GM23338 (cell line): ENCODE results near the gene VCL. TPM values are rescaled to one million over a fixed set of nuclear protein-coding genes. Genes with fewer than 3 reads are reported as not detected.

Experiments used
- ATAC-seq: fragments of 200-7000 bp; cut with Tn5 transposase; 3 replicates; pipeline ENCODE4 v1.9.1; 2020
- DNase-seq: peaks from one replicate; pipeline ENCODE4 v3.0.0-alpha.2; 2015; ENCODE audit warnings: low spot score
- H2AFZ ChIP-seq: fragments of 200-600 bp; sonication (generic); 2 replicates; pipeline ENCODE4 v1.8.0; 2016; ENCODE audit warnings: antibody characterized with exemption, mild to moderate bottlenecking, moderate library complexity
- H3F3A ChIP-seq: fragments of 200-600 bp; sonication (generic); replicated peaks from 2 replicates; pipeline ENCODE4 v1.8.0; 2017; ENCODE audit warnings: antibody characterized with exemption, mixed run types, low read depth
- H3K27ac ChIP-seq: fragments of 200-600 bp; sonication (generic); 2 replicates; pipeline ENCODE4 v1.6.1; 2016; ENCODE audit warnings: low read depth
- H3K27me3 ChIP-seq: fragments of 200-600 bp; sonication (generic); 2 replicates; pipeline ENCODE4 v1.8.0; 2016; ENCODE audit warnings: mild to moderate bottlenecking, mixed run types, moderate library complexity; ENCODE audit not compliant: insufficient read depth
- H3K36me3 ChIP-seq: fragments of 200-600 bp; sonication (generic); 2 replicates; pipeline ENCODE4 v1.8.0; 2016; ENCODE audit warnings: mild to moderate bottlenecking; ENCODE audit not compliant: insufficient read depth
- H3K4me1 ChIP-seq: fragments of 200-600 bp; sonication (generic); 2 replicates; pipeline ENCODE4 v1.8.0; 2016; ENCODE audit warnings: mild to moderate bottlenecking, moderate library complexity; ENCODE audit not compliant: insufficient read depth
- H3K4me2 ChIP-seq: fragments of 200-600 bp; sonication (generic); 2 replicates; pipeline ENCODE4 v1.7.1; 2017; ENCODE audit warnings: mixed run types
- H3K4me3 ChIP-seq: fragments of 200-600 bp; sonication (generic); 2 replicates; pipeline ENCODE4 v1.6.1; 2016; ENCODE audit warnings: mixed run types
- H3K79me2 ChIP-seq: fragments of 200-600 bp; sonication (generic); replicated peaks from 2 replicates; pipeline ENCODE4 v1.8.0; 2017; ENCODE audit warnings: mild to moderate bottlenecking; ENCODE audit not compliant: insufficient read depth
- H3K9me2 ChIP-seq: fragments of 200-600 bp; sonication (generic); 2 replicates; pipeline ENCODE4 v1.8.0; 2017; ENCODE audit not compliant: insufficient read depth
- H4K20me1 ChIP-seq: fragments of 200-600 bp; sonication (generic); replicated peaks from 2 replicates; pipeline ENCODE4 v1.8.0; 2017; ENCODE audit warnings: mild to moderate bottlenecking; ENCODE audit not compliant: insufficient read depth
- H3K27ac Mint-ChIP-seq: 2 replicates; pipeline ENCODE4 v1.8.0; 2020; ENCODE audit warnings: inconsistent platforms, mild to moderate bottlenecking, moderate library complexity, mixed read lengths
- H3K27me3 Mint-ChIP-seq: 3 replicates; pipeline ENCODE4 v1.8.0; 2022; ENCODE audit warnings: low read depth, mild to moderate bottlenecking, moderate library complexity, mixed read lengths, inconsistent platforms; ENCODE audit not compliant: insufficient read depth, poor library complexity
- H3K36me3 Mint-ChIP-seq: 3 replicates; pipeline ENCODE4 v1.8.0; 2021; ENCODE audit warnings: low read depth, mild to moderate bottlenecking, inconsistent platforms, moderate library complexity, mixed read lengths
- H3K4me1 Mint-ChIP-seq: 3 replicates; pipeline ENCODE4 v1.8.0; 2020; ENCODE audit warnings: mild to moderate bottlenecking, inconsistent platforms, mixed read lengths
- H3K4me3 Mint-ChIP-seq: 3 replicates; pipeline ENCODE4 v1.8.0; 2021; ENCODE audit warnings: moderate library complexity, mild to moderate bottlenecking, inconsistent platforms, mixed read lengths
- H3K9me3 Mint-ChIP-seq: 3 replicates; pipeline ENCODE4 v1.8.0; 2020; ENCODE audit warnings: moderate library complexity, mild to moderate bottlenecking, inconsistent platforms, mixed read lengths
- EZH2 ChIP-seq: fragments of 200-600 bp; sonication (generic); IDR thresholded peaks from one replicate; pipeline ENCODE4 v1.8.0; 2017; ENCODE audit warnings: antibody characterized with exemption, mild to moderate bottlenecking, low read depth; ENCODE audit not compliant: unreplicated experiment
- EZH2phosphoT487 ChIP-seq: fragments of 200-600 bp; sonication (generic); IDR thresholded peaks from one replicate; pipeline ENCODE4 v1.8.1; 2018; ENCODE audit warnings: antibody characterized with exemption; ENCODE audit not compliant: unreplicated experiment
- JUNB ChIP-seq: IDR thresholded peaks from one replicate; pipeline ENCODE4 v1.6.1; 2016; ENCODE audit warnings: antibody characterized with exemption; ENCODE audit not compliant: unreplicated experiment
- NANOG ChIP-seq: IDR thresholded peaks from 2 replicates; pipeline ENCODE4 v1.6.1; 2016; ENCODE audit warnings: antibody characterized with exemption, borderline replicate concordance
- POLR2AphosphoS5 ChIP-seq: IDR thresholded peaks from 2 replicates; pipeline ENCODE4 v1.6.1; 2016; ENCODE audit warnings: antibody characterized with exemption, low read depth
- STAT1 ChIP-seq: IDR thresholded peaks from one replicate; pipeline ENCODE4 v1.6.1; 2016; ENCODE audit warnings: antibody characterized with exemption; ENCODE audit not compliant: unreplicated experiment
- ZNF114 ChIP-seq: fragments of 250-450 bp; sonication (Bioruptor Pico); IDR thresholded peaks from 2 replicates; pipeline ENCODE4 v1.5.0; 2020; ENCODE audit warnings: mild to moderate bottlenecking, moderate library complexity
- polyA plus RNA-seq: library from polyadenylated mRNA; unstranded; fragments of >200 nt; fragmentation: Nextera tagmentation; extraction: Ambion mirVana; gene quantifications from 2 replicates; pipeline ENCODE4 v1.2.1, GENCODE V29; 2016
- total RNA-seq: library from RNA; depleted of rRNA; stranded (reverse); fragments of >200 nt; shearing (Covaris generic); gene quantifications from 2 replicates; pipeline ENCODE4 v1.2.3, GENCODE V29; 2014
- TF ChIP-seq, protein P1 (sequence below): IDR thresholded peaks from 2 replicates; pipeline ENCODE4 v1.6.1; 2016; ENCODE audit warnings: antibody characterized with exemption
- TF ChIP-seq, protein P2 (sequence below): IDR thresholded peaks from one replicate; pipeline ENCODE4 v1.6.1; 2018; ENCODE audit warnings: antibody characterized with exemption; ENCODE audit not compliant: unreplicated experiment
- TF ChIP-seq, protein P3 (sequence below): fragments of 250-450 bp; sonication (Bioruptor Pico); IDR thresholded peaks from 2 replicates; pipeline ENCODE4 v1.5.0; 2020; ENCODE audit warnings: mild to moderate bottlenecking, moderate library complexity

Gene VCL
- total and polyA plus RNA-seq, 2 experiments from 2014 or later: 60.7 to 254 TPM

DNA sequence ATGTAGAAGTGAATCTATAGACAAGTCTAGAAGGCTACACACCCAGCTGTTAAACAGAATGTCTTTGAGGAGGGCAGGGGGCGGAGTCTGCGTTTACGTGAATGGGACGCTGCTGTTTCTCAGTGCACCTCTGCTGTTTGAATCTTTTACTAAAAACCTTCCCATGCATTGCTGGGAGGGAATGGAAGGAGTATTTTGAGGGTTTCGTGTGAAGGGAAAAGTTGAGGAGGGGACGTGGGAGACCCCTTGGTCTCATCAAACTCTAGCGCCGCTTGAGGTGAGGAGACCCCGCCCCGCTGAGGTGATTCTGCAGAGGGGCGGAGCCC is 492 bp upstream of the VCL start:
- Histone ChIP-seq H2AFZ (no peak overlapping the region), H4K20me1 (peaks cover 29% of the 10 kb centered on the region), H3K4me1 (peaks cover 35% of the 10 kb centered on the region), H3K36me3 (peaks cover 19% of the 10 kb centered on the region; the same call in 1 of the 2 replicates), H3K79me2 (peaks cover 45% of the 10 kb centered on the region), H3K27me3 (no peaks in the 10 kb centered on the region), H3K27ac (peak overlapping the region; percentile 94), H3F3A (peaks cover 10% of the 10 kb centered on the region; the same call in 1 of the 2 replicates), H3K4me2 (peak overlapping the region; percentile 60), H3K9me2 (no peaks in the 10 kb centered on the region), H3K4me3 (peak overlapping the region; percentile 55)
- H3K4me1 Mint-ChIP-seq: peaks cover 30% of the 10 kb centered on the region
- ATAC-seq (peak; percentile 16), DNase-seq (no peak)
- peak overlapping the region; percentile 86 for H3K4me3 Mint-ChIP-seq
- peaks cover 17% of the 10 kb centered on the region for H3K27me3 Mint-ChIP-seq
- peaks cover 38% of the 10 kb centered on the region for H3K36me3 Mint-ChIP-seq
- peak overlapping the region; percentile 98 for H3K27ac Mint-ChIP-seq
- TF ChIP-seq NANOG (no peak), EZH2 (no peak), POLR2AphosphoS5 (no peak), JUNB (no peak)
- H3K9me3 Mint-ChIP-seq: peaks cover 3% of the 10 kb centered on the region

DNA sequence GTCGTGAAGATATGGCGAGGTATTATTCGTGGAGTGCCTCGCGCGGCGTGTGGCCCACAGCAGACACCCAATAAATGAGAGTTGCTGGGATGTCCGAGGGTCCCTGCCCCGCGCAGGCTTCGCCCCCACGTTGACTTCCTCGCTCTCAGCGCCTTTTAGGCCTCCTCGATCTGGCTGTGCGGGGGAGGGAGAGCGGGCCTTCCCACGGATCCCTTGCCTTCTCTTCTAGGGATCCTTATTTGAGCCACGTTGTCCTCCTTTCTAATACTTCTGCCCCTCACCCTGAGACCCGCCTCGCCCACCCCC is 660 bp downstream of the VCL start:
- Histone ChIP-seq H3K9me2 (no peaks in the 10 kb centered on the region), H3K4me2 (peak overlapping the region; percentile 96), H3F3A (peaks cover 10% of the 10 kb centered on the region; the same call in 1 of the 2 replicates), H3K79me2 (peaks cover 57% of the 10 kb centered on the region), H4K20me1 (peaks cover 37% of the 10 kb centered on the region), H3K4me3 (peak overlapping the region; percentile 75), H3K27ac (peak overlapping the region; percentile 97), H3K36me3 (peaks cover 19% of the 10 kb centered on the region; the same call in 1 of the 2 replicates), H2AFZ (no peak overlapping the region), H3K4me1 (peaks cover 37% of the 10 kb centered on the region), H3K27me3 (no peaks in the 10 kb centered on the region)
- peaks cover 48% of the 10 kb centered on the region for H3K36me3 Mint-ChIP-seq
- peak overlapping the region; percentile 95 for H3K27ac Mint-ChIP-seq
- H3K4me1 Mint-ChIP-seq: peaks cover 37% of the 10 kb centered on the region
- peak overlapping the region; percentile 98 for H3K4me3 Mint-ChIP-seq
- TF ChIP-seq EZH2: no peak
- TF ChIP-seq, protein P1, sequence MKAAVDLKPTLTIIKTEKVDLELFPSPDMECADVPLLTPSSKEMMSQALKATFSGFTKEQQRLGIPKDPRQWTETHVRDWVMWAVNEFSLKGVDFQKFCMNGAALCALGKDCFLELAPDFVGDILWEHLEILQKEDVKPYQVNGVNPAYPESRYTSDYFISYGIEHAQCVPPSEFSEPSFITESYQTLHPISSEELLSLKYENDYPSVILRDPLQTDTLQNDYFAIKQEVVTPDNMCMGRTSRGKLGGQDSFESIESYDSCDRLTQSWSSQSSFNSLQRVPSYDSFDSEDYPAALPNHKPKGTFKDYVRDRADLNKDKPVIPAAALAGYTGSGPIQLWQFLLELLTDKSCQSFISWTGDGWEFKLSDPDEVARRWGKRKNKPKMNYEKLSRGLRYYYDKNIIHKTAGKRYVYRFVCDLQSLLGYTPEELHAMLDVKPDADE: no peak
- TF ChIP-seq STAT1: no peak
- TF ChIP-seq, protein P2, sequence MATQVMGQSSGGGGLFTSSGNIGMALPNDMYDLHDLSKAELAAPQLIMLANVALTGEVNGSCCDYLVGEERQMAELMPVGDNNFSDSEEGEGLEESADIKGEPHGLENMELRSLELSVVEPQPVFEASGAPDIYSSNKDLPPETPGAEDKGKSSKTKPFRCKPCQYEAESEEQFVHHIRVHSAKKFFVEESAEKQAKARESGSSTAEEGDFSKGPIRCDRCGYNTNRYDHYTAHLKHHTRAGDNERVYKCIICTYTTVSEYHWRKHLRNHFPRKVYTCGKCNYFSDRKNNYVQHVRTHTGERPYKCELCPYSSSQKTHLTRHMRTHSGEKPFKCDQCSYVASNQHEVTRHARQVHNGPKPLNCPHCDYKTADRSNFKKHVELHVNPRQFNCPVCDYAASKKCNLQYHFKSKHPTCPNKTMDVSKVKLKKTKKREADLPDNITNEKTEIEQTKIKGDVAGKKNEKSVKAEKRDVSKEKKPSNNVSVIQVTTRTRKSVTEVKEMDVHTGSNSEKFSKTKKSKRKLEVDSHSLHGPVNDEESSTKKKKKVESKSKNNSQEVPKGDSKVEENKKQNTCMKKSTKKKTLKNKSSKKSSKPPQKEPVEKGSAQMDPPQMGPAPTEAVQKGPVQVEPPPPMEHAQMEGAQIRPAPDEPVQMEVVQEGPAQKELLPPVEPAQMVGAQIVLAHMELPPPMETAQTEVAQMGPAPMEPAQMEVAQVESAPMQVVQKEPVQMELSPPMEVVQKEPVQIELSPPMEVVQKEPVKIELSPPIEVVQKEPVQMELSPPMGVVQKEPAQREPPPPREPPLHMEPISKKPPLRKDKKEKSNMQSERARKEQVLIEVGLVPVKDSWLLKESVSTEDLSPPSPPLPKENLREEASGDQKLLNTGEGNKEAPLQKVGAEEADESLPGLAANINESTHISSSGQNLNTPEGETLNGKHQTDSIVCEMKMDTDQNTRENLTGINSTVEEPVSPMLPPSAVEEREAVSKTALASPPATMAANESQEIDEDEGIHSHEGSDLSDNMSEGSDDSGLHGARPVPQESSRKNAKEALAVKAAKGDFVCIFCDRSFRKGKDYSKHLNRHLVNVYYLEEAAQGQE: no peak
- TF ChIP-seq ZNF114 (CRISPR knock-in tag): no peak
- TF ChIP-seq JUNB: no peak
- TF ChIP-seq, protein P3, sequence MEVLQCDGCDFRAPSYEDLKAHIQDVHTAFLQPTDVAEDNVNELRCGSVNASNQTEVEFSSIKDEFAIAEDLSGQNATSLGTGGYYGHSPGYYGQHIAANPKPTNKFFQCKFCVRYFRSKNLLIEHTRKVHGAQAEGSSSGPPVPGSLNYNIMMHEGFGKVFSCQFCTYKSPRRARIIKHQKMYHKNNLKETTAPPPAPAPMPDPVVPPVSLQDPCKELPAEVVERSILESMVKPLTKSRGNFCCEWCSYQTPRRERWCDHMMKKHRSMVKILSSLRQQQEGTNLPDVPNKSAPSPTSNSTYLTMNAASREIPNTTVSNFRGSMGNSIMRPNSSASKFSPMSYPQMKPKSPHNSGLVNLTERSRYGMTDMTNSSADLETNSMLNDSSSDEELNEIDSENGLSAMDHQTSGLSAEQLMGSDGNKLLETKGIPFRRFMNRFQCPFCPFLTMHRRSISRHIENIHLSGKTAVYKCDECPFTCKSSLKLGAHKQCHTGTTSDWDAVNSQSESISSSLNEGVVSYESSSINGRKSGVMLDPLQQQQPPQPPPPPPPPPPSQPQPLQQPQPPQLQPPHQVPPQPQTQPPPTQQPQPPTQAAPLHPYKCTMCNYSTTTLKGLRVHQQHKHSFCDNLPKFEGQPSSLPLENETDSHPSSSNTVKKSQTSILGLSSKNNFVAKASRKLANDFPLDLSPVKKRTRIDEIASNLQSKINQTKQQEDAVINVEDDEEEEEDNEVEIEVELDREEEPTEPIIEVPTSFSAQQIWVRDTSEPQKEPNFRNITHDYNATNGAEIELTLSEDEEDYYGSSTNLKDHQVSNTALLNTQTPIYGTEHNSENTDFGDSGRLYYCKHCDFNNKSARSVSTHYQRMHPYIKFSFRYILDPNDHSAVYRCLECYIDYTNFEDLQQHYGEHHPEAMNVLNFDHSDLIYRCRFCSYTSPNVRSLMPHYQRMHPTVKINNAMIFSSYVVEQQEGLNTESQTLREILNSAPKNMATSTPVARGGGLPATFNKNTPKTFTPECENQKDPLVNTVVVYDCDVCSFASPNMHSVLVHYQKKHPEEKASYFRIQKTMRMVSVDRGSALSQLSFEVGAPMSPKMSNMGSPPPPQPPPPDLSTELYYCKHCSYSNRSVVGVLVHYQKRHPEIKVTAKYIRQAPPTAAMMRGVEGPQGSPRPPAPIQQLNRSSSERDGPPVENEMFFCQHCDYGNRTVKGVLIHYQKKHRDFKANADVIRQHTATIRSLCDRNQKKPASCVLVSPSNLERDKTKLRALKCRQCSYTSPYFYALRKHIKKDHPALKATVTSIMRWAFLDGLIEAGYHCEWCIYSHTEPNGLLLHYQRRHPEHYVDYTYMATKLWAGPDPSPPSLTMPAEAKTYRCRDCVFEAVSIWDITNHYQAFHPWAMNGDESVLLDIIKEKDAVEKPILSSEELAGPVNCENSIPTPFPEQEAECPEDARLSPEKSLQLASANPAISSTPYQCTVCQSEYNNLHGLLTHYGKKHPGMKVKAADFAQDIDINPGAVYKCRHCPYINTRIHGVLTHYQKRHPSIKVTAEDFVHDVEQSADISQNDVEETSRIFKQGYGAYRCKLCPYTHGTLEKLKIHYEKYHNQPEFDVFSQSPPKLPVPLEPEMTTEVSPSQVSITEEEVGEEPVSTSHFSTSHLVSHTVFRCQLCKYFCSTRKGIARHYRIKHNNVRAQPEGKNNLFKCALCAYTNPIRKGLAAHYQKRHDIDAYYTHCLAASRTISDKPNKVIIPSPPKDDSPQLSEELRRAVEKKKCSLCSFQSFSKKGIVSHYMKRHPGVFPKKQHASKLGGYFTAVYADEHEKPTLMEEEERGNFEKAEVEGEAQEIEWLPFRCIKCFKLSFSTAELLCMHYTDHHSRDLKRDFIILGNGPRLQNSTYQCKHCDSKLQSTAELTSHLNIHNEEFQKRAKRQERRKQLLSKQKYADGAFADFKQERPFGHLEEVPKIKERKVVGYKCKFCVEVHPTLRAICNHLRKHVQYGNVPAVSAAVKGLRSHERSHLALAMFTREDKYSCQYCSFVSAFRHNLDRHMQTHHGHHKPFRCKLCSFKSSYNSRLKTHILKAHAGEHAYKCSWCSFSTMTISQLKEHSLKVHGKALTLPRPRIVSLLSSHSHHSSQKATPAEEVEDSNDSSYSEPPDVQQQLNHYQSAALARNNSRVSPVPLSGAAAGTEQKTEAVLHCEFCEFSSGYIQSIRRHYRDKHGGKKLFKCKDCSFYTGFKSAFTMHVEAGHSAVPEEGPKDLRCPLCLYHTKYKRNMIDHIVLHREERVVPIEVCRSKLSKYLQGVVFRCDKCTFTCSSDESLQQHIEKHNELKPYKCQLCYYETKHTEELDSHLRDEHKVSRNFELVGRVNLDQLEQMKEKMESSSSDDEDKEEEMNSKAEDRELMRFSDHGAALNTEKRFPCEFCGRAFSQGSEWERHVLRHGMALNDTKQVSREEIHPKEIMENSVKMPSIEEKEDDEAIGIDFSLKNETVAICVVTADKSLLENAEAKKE (CRISPR knock-in tag): no peak
- TF ChIP-seq NANOG: no peak
- TF ChIP-seq EZH2phosphoT487: no peak
- H3K9me3 Mint-ChIP-seq: peaks cover 3% of the 10 kb centered on the region
- ATAC-seq (no peak; the same call in 2 of the 3 replicates), DNase-seq (no peak)
- peaks cover 19% of the 10 kb centered on the region for H3K27me3 Mint-ChIP-seq
